ACC112 (cell line): ENCODE measurements around the gene PFN3.

Experiments used
- H2AFZ ChIP-seq: fragments of 200-600 bp; sonication (generic); one replicate; pipeline ENCODE4 v1.6.0; 2017; ENCODE audit warnings: antibody characterized with exemption, low read length; ENCODE audit not compliant: unreplicated experiment
- H3K27ac ChIP-seq: fragments of 200-600 bp; sonication (generic); 2 replicates; pipeline ENCODE4 v1.5.1; 2014; ENCODE audit warnings: low read depth, mild to moderate bottlenecking, antibody characterized with exemption, low read length, moderate library complexity
- H3K27me3 ChIP-seq: fragments of 200-600 bp; sonication (generic); 2 replicates; pipeline ENCODE4 v1.6.1; 2014; ENCODE audit warnings: mild to moderate bottlenecking, antibody characterized with exemption, low read length, moderate library complexity, mixed read lengths; ENCODE audit not compliant: insufficient read depth
- H3K36me3 ChIP-seq: fragments of 200-600 bp; sonication (generic); 2 replicates; pipeline ENCODE4 v1.6.1; 2016; ENCODE audit warnings: mild to moderate bottlenecking, antibody characterized with exemption, low read length, moderate library complexity, mixed read lengths; ENCODE audit not compliant: insufficient read depth
- H3K4me1 ChIP-seq: fragments of 200-600 bp; sonication (generic); one replicate; pipeline ENCODE4 v1.6.1; 2016; ENCODE audit warnings: low read length, mixed read lengths; ENCODE audit not compliant: insufficient read depth, unreplicated experiment, control insufficient read depth
- H3K4me3 ChIP-seq: fragments of 200-600 bp; sonication (generic); 2 replicates; pipeline ENCODE4 v1.5.1; 2014; ENCODE audit warnings: mild to moderate bottlenecking, low read depth, low read length
- H3K79me2 ChIP-seq: fragments of 200-600 bp; sonication (generic); one replicate; pipeline ENCODE4 v1.6.0; 2016; ENCODE audit warnings: low read length; ENCODE audit not compliant: control insufficient read depth, unreplicated experiment, insufficient read depth

PFN3 gene

DNA sequence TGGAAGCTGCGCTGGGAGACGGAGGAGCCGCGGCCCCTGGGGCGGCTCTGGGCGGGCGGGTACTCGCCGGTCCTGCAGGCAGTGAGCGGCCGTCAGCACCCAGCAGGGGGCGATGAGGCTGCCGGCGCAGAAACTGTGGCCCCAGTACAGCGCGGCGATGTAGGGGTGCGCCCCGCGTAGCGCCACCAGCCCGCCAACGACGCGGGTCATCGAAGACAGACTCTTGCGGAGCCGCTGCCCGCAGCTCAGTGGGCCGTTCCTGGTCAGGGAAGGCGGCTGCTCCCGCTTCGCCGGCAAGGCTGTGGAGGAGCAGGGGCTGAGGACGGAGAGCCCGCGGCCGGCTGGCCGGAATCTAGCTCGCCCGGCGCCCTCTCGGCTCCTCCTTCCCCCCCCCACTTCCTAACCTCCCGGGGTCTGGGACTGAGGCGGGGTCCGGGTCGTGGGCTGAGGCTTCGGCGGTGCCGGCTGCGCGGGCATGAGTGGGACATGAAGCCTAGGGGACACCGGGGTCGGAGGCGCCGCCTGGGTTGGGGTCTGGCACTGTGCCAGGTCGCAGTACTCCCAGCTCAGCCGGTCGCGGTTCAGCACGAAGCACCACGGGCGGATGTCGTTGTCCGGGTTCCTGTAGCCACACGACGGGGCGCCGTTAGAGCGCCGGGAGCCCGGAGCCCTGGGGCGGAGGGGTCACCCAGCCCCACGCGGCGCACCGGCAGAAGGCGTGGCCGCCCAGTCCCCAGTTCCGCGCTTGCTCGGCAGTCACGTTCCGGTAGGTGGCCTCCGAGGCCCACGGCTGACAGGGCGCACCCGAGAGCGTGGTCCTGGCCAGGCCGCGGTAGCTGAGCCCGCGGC, 3.6 kb upstream of the PFN3 start:
- Histone ChIP-seq H2AFZ (peak overlapping the region; percentile 77), H3K27ac (no peak overlapping the region), H3K4me1 (peaks cover 8% of the 10 kb centered on the region)

DNA sequence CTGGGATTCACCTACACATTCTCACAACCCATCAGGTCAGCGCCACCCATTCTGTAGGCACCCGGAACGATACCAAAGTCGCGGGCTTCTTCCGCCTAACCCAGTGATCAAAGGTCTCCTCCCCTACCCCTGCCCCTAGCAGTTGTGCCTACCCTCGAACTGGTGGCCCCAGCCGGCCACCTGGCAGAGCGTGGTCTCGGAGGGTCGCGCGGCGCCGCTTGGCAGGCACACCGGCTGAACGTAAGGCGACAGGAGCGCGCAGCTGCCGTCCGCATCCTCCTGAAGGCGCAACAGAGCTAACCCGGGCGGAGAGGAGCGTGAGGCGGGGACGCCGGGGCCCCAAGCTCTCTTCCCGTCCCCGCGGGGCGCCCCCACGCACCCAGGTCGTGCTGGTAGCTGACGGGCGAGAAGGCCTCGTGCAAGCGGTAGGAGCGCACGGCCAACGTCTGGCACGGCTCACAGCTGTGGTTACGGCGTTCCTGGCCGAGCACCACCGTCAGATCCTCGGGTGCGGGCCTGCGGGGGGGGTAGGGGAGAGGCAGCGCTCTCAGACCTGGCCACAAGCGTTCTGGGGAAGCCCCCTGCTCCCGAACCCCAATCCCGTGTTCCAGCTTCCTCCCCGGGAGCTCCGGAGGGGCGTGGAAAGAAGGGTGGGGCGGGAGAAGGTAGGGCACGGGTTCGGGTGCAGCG, 2.8 kb upstream of the PFN3 start:
- Histone ChIP-seq H3K4me1 (peaks cover 8% of the 10 kb centered on the region), H2AFZ (peak overlapping the region; percentile 41), H3K79me2 (no peaks in the 10 kb centered on the region), H3K4me3 (peak overlapping the region; percentile 77), H3K36me3 (no peaks in the 10 kb centered on the region), H3K27me3 (peaks cover 40% of the 10 kb centered on the region), H3K27ac (no peak overlapping the region)

More for the DNA sequence above, 3.6 kb upstream of the PFN3 start:
- Histone ChIP-seq H3K79me2 (no peaks in the 10 kb centered on the region), H3K4me3 (peak overlapping the region; percentile 77), H3K36me3 (no peaks in the 10 kb centered on the region), H3K27me3 (peaks cover 40% of the 10 kb centered on the region)

DNA sequence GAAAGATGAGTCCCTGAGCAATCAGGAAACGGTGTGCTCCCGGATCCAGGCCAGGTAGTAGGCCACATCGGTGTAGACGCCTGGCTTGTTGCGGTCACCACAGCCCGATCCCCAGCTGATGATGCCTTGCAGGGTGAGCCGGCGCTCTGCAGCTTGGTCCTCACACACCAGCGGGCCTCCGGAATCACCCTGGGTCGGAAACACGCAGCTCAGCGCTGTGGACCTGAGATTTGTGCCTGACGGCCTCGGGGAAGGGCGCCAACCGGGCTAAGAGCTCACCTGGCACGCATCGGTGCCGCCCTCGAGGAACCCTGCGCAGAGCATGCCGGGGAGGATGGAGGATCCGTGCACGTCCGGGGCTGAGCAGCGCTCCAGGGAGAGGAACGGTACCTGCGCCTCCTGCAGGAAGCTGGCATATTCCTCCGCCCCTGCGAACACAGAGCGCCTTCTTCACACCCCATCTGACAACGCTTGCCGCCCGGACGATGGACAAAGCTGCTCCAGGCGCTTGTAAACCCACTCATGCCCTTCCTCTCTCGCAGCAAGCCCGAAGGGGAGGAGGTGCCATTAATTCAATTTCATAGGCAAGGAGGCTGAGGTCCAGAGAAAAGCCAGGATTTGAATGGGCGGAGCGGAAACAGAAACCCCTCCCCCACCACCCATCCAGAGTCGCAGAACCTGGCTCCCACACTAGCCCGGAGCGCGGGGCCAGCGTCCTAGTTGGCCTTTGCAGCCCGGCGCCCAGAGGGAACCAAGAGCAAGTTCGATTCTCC, 2.0 kb upstream of the PFN3 start:
- H2AFZ ChIP-seq = peak overlapping the region; percentile 41
- H3K4me3 ChIP-seq = peak overlapping the region; percentile 77
- no peaks in the 10 kb centered on the region for H3K79me2 ChIP-seq
- no peak overlapping the region for H3K27ac ChIP-seq
- peaks cover 8% of the 10 kb centered on the region for H3K4me1 ChIP-seq
- H3K36me3 ChIP-seq = no peaks in the 10 kb centered on the region
- peaks cover 40% of the 10 kb centered on the region for H3K27me3 ChIP-seq

DNA sequence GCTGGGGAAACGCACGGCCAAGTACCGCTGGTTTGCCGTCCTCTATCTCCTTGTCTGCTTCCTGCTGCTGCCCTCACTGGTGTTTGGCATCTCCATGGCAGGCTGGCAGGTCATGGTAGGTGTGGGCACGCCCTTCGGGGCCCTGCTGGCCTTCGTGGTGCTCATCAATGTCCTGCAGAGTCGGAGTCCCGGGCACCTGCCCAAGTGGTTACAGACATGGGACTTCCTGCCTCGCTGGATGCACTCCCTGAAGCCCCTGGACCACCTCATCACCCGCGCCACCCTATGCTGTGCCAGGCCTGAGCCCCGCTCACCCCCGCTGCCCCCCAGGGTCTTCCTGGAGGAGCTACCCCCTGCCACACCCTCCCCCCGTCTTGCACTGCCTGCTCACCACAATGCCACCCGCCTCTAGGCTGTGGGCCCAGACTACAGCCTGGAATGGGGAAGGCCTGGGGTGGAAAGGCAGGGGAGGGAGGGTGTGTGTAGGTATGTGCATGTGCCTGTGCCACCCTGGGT, 2.5 kb downstream of the PFN3 start:
- no peaks in the 10 kb centered on the region for H3K79me2 ChIP-seq
- H2AFZ ChIP-seq = no peak overlapping the region
- no peak overlapping the region for H3K4me3 ChIP-seq
- H3K4me1 ChIP-seq = peaks cover 2% of the 10 kb centered on the region
- peaks cover 39% of the 10 kb centered on the region for H3K27me3 ChIP-seq
- no peak overlapping the region for H3K27ac ChIP-seq
- H3K36me3 ChIP-seq = no peaks in the 10 kb centered on the region

DNA sequence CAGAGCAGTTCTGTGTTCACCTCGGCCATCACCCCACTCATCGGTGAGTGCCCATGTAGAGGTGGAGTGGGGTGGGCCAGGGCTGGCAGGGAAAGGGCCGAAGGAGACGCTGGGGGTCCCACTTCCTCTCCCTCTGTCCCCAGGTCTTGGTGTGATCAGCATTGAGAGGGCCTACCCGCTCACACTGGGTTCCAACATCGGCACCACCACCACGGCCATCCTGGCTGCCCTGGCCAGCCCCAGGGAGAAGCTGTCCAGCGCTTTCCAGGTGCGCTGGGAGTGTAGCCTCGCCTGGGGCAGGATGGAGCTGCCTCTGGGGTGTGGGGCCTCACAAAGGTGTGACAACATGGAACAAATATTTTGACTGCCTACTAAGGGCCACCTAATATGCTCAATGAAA, 3.7 kb downstream of the PFN3 start:
- Histone ChIP-seq H3K79me2 (no peaks in the 10 kb centered on the region), H3K27me3 (peaks cover 29% of the 10 kb centered on the region), H3K27ac (no peak overlapping the region), H3K4me1 (no peaks in the 10 kb centered on the region), H3K4me3 (no peak overlapping the region), H3K36me3 (no peaks in the 10 kb centered on the region), H2AFZ (no peak overlapping the region)

DNA sequence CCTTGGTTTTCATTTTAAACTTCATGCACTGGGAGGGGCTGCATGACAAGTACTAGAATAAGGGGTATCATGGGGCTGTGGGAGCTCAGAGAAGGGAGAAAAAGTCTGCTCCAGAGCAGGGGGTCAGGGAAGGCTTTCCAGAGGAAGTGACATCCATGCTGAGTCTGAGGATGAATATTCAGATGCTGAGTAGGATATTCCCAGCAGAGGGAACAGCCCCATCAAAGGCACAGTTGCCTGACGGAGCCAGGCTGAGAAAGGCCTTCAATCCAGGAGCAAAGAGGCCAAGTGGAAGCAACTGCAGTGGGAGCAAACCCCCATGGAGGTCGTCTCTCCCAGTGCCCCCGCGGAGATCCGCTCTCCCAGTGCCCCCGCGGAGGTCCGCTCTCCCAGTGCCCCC, 4.4 kb downstream of the PFN3 start:
- Histone ChIP-seq H3K4me3 (no peak overlapping the region), H3K79me2 (no peaks in the 10 kb centered on the region), H3K36me3 (no peaks in the 10 kb centered on the region), H3K27me3 (peaks cover 22% of the 10 kb centered on the region), H3K27ac (no peak overlapping the region), H2AFZ (no peak overlapping the region), H3K4me1 (no peaks in the 10 kb centered on the region)

DNA sequence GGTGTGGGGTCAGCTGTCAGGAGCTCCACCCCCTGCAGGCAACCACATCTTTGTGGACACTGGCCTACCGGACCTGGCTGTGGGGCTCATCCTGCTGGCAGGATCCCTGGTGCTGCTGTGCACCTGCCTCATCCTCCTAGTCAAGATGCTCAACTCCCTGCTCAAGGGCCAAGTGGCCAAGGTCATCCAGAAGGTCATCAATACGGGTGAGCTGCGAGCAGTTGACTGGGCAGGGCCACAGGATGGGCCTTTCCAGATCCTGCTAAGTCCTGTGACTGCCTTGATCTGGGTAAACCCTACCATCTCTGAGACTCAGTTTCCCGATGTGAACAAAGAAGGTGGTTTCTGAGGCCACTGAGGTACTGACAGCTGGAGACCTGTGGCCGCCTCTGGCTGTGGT, 6.5 kb downstream of the PFN3 start:
- H3K79me2 ChIP-seq = no peaks in the 10 kb centered on the region
- no peak overlapping the region for H3K4me3 ChIP-seq
- H3K27me3 ChIP-seq = 0 out of 2 replicates have a peak, but pooled peaks cover 3% of the 10 kb centered on the region
- no peaks in the 10 kb centered on the region for H3K36me3 ChIP-seq
- no peak overlapping the region for H2AFZ ChIP-seq
- H3K4me1 ChIP-seq = peaks cover 12% of the 10 kb centered on the region
- H3K27ac ChIP-seq = no peak overlapping the region

DNA sequence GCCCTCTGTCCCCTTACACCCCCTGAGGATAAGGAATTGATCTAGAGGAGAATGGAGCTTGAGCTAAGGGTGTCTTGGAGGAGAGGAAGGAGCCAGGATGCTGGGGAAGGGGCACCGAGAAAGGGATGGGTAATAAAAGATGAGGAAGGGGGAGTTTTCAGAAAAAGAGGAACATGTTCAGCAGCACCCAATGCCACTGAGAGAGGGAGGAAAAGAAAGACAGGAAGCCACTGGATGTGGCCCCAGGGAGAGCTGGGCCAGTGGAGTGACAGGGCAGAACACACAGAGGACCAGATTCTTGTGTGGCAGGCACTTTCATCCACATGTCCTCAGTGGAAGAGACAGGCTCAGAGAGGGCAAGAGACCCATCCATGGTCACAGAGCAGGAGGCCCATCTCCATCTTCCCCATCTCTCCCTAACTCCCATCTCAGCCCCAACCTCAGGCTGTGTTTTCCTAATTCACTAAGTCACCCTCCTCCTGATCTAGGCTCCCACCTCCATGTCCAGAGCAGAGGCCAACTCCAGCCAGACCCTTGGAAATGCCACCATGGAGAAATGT, 7.2 kb downstream of the PFN3 start:
- H2AFZ ChIP-seq = no peak overlapping the region
- no peak overlapping the region for H3K27ac ChIP-seq
- no peak overlapping the region for H3K4me3 ChIP-seq
- no peaks in the 10 kb centered on the region for H3K36me3 ChIP-seq
- no peaks in the 10 kb centered on the region for H3K79me2 ChIP-seq
- peaks cover 19% of the 10 kb centered on the region for H3K4me1 ChIP-seq
- 0 out of 2 replicates have a peak, but pooled peaks cover 3% of the 10 kb centered on the region for H3K27me3 ChIP-seq

DNA sequence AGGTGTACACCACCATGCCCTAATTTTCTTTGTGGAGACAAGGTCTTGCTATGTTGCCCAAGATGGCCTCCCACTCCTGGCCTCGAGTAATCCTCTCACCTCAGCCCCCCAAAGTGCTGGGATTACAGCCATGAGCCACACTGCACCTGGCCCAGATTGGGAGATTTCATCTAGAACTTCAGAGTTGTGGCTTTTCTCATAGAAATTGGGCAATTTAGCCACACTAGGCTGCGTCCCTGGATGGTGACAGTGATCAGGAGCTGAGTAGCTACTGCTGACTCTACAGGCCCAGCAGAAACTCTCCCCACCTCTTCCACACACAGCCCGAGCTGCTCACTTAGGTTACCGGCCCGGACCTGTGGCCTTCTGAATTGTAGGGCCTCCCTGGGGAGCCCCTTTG, 7.7 kb downstream of the PFN3 start:
- Histone ChIP-seq H3K36me3 (no peaks in the 10 kb centered on the region), H3K27ac (no peak overlapping the region), H3K79me2 (no peaks in the 10 kb centered on the region), H3K4me3 (no peak overlapping the region), H3K27me3 (0 out of 2 replicates have a peak, but pooled peaks cover 3% of the 10 kb centered on the region), H3K4me1 (peaks cover 19% of the 10 kb centered on the region), H2AFZ (no peak overlapping the region)
